22Rv1 (cell line): ENCODE data around the gene DAG1.

Experiments used
- H3K27ac ChIP-seq: fragments of 450-650 bp; 2 replicates; pipeline ENCODE4 v1.5.1; 2017
- ZFX ChIP-seq: fragments of 450-650 bp; IDR thresholded peaks from 2 replicates; pipeline ENCODE4 v1.6.1; 2017; ENCODE audit warnings: antibody characterized with exemption, borderline replicate concordance
- TF ChIP-seq, protein P1 (sequence below): fragments of 450-650 bp; IDR thresholded peaks from 2 replicates; pipeline ENCODE4 v1.5.1; 2017; ENCODE audit warnings: mild to moderate bottlenecking

Gene DAG1

DNA sequence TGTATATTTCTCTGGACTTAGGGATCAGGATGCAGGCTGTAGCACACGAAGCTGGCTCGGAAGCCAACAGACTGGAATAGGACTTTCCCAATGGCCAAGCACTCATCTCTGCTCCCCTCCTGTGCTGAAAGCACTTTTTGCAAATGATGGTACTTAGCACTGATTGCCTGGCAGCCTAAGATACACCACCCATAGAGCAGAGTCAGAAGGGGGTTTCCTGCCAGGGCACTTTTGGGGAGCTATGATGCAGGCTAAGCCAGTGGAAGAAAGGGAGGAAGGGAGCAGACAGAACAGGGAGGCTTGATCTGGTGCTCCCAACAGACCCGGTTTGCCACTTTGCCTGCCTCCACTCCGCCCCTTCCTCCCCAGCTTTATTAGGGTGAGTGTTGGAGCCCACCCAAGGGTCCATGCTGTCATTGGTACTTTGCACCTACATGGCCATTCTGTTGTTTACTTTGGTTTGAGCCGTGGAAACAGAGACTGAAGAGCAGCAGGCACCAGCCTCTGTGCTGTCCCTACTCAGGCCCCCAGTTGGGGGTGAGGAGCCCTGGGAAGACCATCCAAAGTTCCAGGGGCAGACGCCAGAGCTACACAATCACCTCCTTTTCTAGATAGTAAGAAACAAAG is 100.1 kb downstream of the DAG1 start:
- no peak overlapping the region for H3K27ac ChIP-seq
- TF ChIP-seq, protein P1, sequence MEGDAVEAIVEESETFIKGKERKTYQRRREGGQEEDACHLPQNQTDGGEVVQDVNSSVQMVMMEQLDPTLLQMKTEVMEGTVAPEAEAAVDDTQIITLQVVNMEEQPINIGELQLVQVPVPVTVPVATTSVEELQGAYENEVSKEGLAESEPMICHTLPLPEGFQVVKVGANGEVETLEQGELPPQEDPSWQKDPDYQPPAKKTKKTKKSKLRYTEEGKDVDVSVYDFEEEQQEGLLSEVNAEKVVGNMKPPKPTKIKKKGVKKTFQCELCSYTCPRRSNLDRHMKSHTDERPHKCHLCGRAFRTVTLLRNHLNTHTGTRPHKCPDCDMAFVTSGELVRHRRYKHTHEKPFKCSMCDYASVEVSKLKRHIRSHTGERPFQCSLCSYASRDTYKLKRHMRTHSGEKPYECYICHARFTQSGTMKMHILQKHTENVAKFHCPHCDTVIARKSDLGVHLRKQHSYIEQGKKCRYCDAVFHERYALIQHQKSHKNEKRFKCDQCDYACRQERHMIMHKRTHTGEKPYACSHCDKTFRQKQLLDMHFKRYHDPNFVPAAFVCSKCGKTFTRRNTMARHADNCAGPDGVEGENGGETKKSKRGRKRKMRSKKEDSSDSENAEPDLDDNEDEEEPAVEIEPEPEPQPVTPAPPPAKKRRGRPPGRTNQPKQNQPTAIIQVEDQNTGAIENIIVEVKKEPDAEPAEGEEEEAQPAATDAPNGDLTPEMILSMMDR, result no peak
- no peak for TF ChIP-seq ZFX

DNA sequence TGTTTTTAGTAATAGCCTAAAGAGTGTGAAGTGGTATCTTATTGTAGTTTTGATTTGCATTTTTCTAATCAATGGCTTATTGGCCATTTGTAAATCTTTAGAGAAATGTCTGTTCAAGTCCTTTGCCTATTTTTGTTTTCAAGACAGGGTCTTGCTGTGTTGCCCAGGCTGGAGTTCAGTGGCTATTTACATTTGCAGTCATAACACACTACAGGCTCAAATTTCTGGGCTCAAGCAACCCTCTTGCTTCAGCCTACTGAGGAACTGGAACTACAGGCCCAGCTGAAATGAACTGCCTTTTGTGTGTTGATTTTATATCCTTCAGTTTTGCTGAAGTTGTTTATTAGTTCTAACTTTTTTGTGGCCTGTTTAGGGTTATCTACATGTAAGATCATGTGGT is 112.1 kb downstream of the DAG1 start:
- no peak overlapping the region for H3K27ac ChIP-seq
- TF ChIP-seq, protein P1, result no peak
- TF ChIP-seq ZFX, result no peak
